OCI-LY1 (cell line): ENCODE measurements around the gene ECSCR.

Experiments
- H2AFZ ChIP-seq: fragments of 200-600 bp; sonication (generic), shearing (Covaris generic); 2 replicates; pipeline ENCODE4 v1.6.0; 2014; ENCODE audit warnings: antibody characterized with exemption, mild to moderate bottlenecking, low read length
- H3F3A ChIP-seq: fragments of 200-600 bp; sonication (generic), shearing (Covaris generic); 2 replicates; pipeline ENCODE4 v1.6.0; 2014; ENCODE audit warnings: mild to moderate bottlenecking, antibody characterized with exemption, low read length, moderate library complexity; ENCODE audit not compliant: insufficient read depth
- H3K27ac ChIP-seq: fragments of 200-600 bp; sonication (generic); 2 replicates; pipeline ENCODE4 v1.5.1; 2014; ENCODE audit warnings: low read length, mixed run types, mild to moderate bottlenecking, low read depth; ENCODE audit not compliant: poor library complexity, severe bottlenecking
- H3K27me3 ChIP-seq: fragments of 200-600 bp; sonication (generic); 2 replicates; pipeline ENCODE4 v1.6.0; 2014; ENCODE audit warnings: antibody characterized with exemption, mild to moderate bottlenecking, low read length, moderate library complexity; ENCODE audit not compliant: insufficient read depth
- H3K36me3 ChIP-seq: fragments of 200-600 bp; sonication (generic); 2 replicates; pipeline ENCODE4 v1.6.1; 2014; ENCODE audit warnings: mild to moderate bottlenecking, antibody characterized with exemption, low read length, moderate library complexity, mixed read lengths; ENCODE audit not compliant: insufficient read depth
- H3K4me1 ChIP-seq: fragments of 200-600 bp; sonication (generic); 2 replicates; pipeline ENCODE4 v1.5.1; 2014; ENCODE audit warnings: mild to moderate bottlenecking, low read length, moderate library complexity; ENCODE audit not compliant: insufficient read depth, severe bottlenecking
- H3K4me2 ChIP-seq: fragments of 200-600 bp; sonication (generic), shearing (Covaris generic); 2 replicates; pipeline ENCODE4 v1.6.1; 2014; ENCODE audit warnings: low read length
- H3K4me3 ChIP-seq: fragments of 200-600 bp; sonication (generic); 2 replicates; pipeline ENCODE4 v1.5.1; 2014; ENCODE audit warnings: low read length, low read depth, mild to moderate bottlenecking, mixed read lengths; ENCODE audit not compliant: poor library complexity, severe bottlenecking
- H3K79me2 ChIP-seq: fragments of 200-600 bp; shearing (Covaris generic); 2 replicates; pipeline ENCODE4 v1.6.1; 2016; ENCODE audit warnings: mixed run types, low read length, mixed read lengths; ENCODE audit not compliant: insufficient read depth
- H3K9ac ChIP-seq: fragments of 200-600 bp; sonication (generic), shearing (Covaris generic); 2 replicates; pipeline ENCODE4 v1.6.1; 2014; ENCODE audit warnings: mild to moderate bottlenecking, low read length, mixed read lengths
- H3K9me2 ChIP-seq: fragments of 200-600 bp; sonication (generic), shearing (Covaris generic); 2 replicates; pipeline ENCODE4 v1.6.1; 2014; ENCODE audit warnings: low read depth, mild to moderate bottlenecking, low read length, mixed read lengths
- H3K9me3 ChIP-seq: fragments of 200-600 bp; shearing (Covaris generic); 2 replicates; pipeline ENCODE4 v1.6.1; 2014; ENCODE audit warnings: low read length, mixed read lengths
- H4K20me1 ChIP-seq: fragments of 200-600 bp; sonication (generic), shearing (Covaris generic); 2 replicates; pipeline ENCODE4 v1.6.0; 2016; ENCODE audit warnings: mild to moderate bottlenecking, low read length; ENCODE audit not compliant: insufficient read depth
- EZH2 ChIP-seq: fragments of 200-600 bp; sonication (generic), shearing (Covaris generic); IDR thresholded peaks from 2 replicates; pipeline ENCODE4 v1.8.0; 2017; ENCODE audit warnings: borderline replicate concordance, mixed run types, mild to moderate bottlenecking, antibody characterized with exemption, low read length, moderate library complexity, mixed read lengths
- TF ChIP-seq, protein P1 (sequence below): fragments of 200-600 bp; sonication (generic), shearing (Covaris generic); IDR thresholded peaks from 2 replicates; pipeline ENCODE4 v1.5.1; 2017; ENCODE audit warnings: mild to moderate bottlenecking, antibody characterized with exemption, low read length, moderate library complexity, mixed read lengths

The ECSCR gene

DNA sequence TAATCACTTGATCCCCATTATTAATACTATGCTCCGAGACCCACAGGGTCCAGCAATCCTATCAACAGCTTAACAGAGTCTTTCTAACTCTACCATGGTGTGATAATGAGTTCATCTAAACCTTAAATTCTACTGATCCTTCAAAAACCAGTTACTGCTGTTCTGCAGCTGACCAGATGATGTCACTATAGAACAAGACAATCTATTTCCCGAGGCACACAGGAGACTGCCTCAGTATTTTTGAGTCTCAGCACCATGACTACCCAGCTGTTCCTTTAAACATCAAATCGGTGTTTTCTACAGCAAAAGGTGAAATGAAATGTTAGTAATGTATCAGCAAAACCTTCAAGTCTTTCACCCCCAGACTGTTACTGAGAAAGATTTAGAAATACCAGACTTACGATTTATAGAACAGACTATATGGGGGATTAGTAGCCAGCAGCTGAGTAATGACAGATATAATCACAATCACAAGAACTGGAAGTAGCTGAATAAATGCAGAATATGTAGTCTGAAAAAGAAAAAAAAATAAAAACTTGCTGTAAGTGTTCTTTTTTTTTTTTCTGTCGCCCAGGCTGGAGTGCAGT, 40.1 kb downstream of the ECSCR start:
- no peak overlapping the region for H3K4me3 ChIP-seq
- no peaks in the 10 kb centered on the region for H3K9me2 ChIP-seq
- no peak overlapping the region for H3K9ac ChIP-seq
- TF ChIP-seq EZH2: no peak
- TF ChIP-seq, protein P1, sequence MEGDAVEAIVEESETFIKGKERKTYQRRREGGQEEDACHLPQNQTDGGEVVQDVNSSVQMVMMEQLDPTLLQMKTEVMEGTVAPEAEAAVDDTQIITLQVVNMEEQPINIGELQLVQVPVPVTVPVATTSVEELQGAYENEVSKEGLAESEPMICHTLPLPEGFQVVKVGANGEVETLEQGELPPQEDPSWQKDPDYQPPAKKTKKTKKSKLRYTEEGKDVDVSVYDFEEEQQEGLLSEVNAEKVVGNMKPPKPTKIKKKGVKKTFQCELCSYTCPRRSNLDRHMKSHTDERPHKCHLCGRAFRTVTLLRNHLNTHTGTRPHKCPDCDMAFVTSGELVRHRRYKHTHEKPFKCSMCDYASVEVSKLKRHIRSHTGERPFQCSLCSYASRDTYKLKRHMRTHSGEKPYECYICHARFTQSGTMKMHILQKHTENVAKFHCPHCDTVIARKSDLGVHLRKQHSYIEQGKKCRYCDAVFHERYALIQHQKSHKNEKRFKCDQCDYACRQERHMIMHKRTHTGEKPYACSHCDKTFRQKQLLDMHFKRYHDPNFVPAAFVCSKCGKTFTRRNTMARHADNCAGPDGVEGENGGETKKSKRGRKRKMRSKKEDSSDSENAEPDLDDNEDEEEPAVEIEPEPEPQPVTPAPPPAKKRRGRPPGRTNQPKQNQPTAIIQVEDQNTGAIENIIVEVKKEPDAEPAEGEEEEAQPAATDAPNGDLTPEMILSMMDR: peak; percentile 97
- H4K20me1 ChIP-seq: no peaks in the 10 kb centered on the region
- H3F3A ChIP-seq: no peaks in the 10 kb centered on the region
- no peaks in the 10 kb centered on the region for H3K27me3 ChIP-seq
- H3K9me3 ChIP-seq: no peaks in the 10 kb centered on the region
- H2AFZ ChIP-seq: no peak overlapping the region
- no peak overlapping the region for H3K4me2 ChIP-seq
- no peak overlapping the region for H3K27ac ChIP-seq
- H3K79me2 ChIP-seq: no peaks in the 10 kb centered on the region
- H3K4me1 ChIP-seq: no peaks in the 10 kb centered on the region
- H3K36me3 ChIP-seq: no peaks in the 10 kb centered on the region

- Histone ChIP-seq H3K27me3 (no peaks in the 10 kb centered on the region), H3K9me2 (no peaks in the 10 kb centered on the region), H4K20me1 (no peaks in the 10 kb centered on the region), H3K4me2 (no peak overlapping the region), H3K4me3 (no peak overlapping the region), H3K79me2 (no peaks in the 10 kb centered on the region), H3K36me3 (no peaks in the 10 kb centered on the region), H3K9ac (no peak overlapping the region), H3K4me1 (no peaks in the 10 kb centered on the region), H2AFZ (no peak overlapping the region), H3K27ac (no peak overlapping the region), H3K9me3 (no peaks in the 10 kb centered on the region), H3F3A (no peaks in the 10 kb centered on the region)
- no peak for TF ChIP-seq EZH2
- TF ChIP-seq, protein P1: no peak
Measured at GRCh38 chr5:139419226-139420192, 43.0 kb downstream of the ECSCR start.

GRCh38 chr5:139418793-139419192, 43.8 kb downstream of the ECSCR start:
- Histone ChIP-seq H4K20me1 (no peaks in the 10 kb centered on the region), H3K79me2 (no peaks in the 10 kb centered on the region), H3K27me3 (no peaks in the 10 kb centered on the region), H3F3A (no peaks in the 10 kb centered on the region), H2AFZ (no peak overlapping the region), H3K9ac (no peak overlapping the region), H3K4me1 (no peaks in the 10 kb centered on the region), H3K9me2 (no peaks in the 10 kb centered on the region), H3K36me3 (no peaks in the 10 kb centered on the region), H3K9me3 (no peaks in the 10 kb centered on the region), H3K4me2 (no peak overlapping the region), H3K27ac (no peak overlapping the region), H3K4me3 (no peak overlapping the region)
- TF ChIP-seq, protein P1: no peak
- no peak for TF ChIP-seq EZH2
